ENCODE results near the gene NPPC.

NPPC gene

DNA sequence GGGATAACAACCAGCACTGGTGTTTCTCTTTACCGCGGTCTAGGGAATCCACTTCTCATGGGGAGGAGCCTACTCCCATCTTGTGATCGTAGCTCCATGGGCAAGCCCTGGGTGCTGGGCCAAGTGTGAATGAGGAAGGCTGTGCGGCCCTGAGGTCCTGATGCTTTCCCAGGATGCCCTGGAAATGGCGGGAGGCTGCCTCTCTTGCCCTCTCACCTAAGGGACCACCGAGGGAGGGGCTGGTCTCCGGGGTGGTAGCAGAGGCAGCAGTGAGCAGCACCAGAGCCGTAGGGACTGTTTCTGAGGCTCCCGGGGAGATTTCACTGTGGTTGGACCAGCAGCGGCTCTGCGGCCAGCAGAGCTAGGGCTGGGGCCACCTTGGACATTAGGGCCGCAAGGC is 15.5 kb upstream of the NPPC start:
- TF ChIP-seq, protein P1, sequence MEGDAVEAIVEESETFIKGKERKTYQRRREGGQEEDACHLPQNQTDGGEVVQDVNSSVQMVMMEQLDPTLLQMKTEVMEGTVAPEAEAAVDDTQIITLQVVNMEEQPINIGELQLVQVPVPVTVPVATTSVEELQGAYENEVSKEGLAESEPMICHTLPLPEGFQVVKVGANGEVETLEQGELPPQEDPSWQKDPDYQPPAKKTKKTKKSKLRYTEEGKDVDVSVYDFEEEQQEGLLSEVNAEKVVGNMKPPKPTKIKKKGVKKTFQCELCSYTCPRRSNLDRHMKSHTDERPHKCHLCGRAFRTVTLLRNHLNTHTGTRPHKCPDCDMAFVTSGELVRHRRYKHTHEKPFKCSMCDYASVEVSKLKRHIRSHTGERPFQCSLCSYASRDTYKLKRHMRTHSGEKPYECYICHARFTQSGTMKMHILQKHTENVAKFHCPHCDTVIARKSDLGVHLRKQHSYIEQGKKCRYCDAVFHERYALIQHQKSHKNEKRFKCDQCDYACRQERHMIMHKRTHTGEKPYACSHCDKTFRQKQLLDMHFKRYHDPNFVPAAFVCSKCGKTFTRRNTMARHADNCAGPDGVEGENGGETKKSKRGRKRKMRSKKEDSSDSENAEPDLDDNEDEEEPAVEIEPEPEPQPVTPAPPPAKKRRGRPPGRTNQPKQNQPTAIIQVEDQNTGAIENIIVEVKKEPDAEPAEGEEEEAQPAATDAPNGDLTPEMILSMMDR (IDR thresholded peaks at IDR 0.05): no peak

GRCh38 chr2:231940795-231941194 is 14.6 kb upstream of the NPPC start:
- TF ChIP-seq, protein P1 (IDR thresholded peaks at IDR 0.05): no peak

DNA sequence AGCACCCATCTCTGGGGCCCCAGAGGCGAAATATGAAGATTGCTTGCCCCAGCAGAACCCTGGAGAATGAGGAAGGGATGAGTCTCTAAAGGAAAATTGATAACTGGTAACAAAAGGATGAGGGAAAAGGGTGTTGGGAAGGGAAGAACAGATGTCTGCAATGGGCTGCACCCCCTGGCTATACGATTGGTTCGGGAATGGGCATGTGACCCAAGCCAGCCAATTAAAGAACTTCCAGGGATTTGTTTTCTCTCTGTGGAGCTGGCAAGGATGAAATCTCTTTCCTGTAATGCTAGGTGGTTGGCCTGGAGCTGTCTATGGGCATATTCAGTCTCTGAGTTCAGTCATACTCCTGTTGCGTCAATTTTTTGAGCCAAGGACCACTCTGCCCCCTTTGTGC is 12.8 kb upstream of the NPPC start:
- TF ChIP-seq, protein P1 (IDR thresholded peaks at IDR 0.05): no peak

- TF ChIP-seq, protein P1 (IDR thresholded peaks at IDR 0.05): no peak
These were observed 10.9 kb upstream of the NPPC start for GRCh38 chr2:231937057-231937456.

DNA sequence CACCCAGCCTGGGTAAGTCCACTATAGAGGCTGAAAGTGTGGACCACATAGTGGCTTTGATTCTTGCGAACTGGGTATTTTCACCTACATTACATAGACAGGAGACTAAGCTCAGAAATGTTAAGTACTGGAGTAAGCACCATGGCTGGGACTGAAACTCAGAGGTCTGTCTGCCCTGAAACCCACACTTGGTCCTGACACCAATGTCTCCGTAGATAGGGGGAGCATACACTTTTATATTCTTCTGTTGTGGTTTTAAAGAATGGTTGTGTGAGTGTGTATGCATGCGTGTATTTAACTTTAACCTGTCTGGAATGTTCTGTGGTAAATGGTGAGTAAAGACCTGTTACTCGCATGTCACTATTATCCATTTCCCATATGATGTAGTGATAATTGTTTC is 10.3 kb upstream of the NPPC start:
- TF ChIP-seq, protein P1 (IDR thresholded peaks at IDR 0.05): no peak

GRCh38 chr2:231935815-231936214 is 9.6 kb upstream of the NPPC start:
- TF ChIP-seq, protein P1 (IDR thresholded peaks at IDR 0.05): no peak

DNA sequence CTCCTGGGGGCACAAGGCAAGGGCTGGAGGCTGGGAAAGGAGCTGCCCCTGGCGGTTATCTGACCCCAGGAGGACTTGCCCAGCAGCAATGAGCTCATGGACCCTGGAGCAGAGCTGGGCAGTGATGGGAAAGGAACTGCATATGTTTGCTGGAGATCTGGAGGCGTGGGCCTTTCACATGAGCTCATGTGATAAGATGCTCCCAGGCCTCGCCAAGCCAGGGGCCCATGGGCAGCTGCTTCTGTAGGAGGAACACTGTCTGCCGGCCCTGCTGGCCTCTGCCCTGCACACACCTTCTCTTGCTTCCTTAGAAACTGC is 9.0 kb upstream of the NPPC start:
- TF ChIP-seq, protein P1 (IDR thresholded peaks at IDR 0.05): no peak

GRCh38 chr2:231934441-231935206 is 8.4 kb upstream of the NPPC start:
- TF ChIP-seq, protein P1 (IDR thresholded peaks at IDR 0.05): no peak

Data from LNCAP (cell line).